Breast epithelium (tissue), 4 donors: Measurements from ENCODE around the gene PSMD3. TPM values are rescaled to one million over a fixed set of nuclear protein-coding genes. Genes with fewer than 3 reads are reported as not detected.

Experiments used
- DNase-seq, 2 donors: peaks; one replicate each; pipeline ENCODE4 v3.0.0-alpha.2; 2019; ENCODE audit warnings: low spot score in 2 of 2
- H3K27ac ChIP-seq, 2 donors: fragments of 200-600 bp; sonication (generic) in 1 of 2; one replicate each; pipeline ENCODE4 v1.5.1; 2016 to 2019; ENCODE audit warnings: mild to moderate bottlenecking in 1 of 2
- H3K27me3 ChIP-seq, 2 donors: fragments of 200-600 bp; sonication (generic) in 1 of 2; one replicate each; pipeline versions ENCODE4 v1.5.1 to v1.6.0; 2017 to 2019; ENCODE audit warnings: control low read depth in 1 of 2, mild to moderate bottlenecking in 1 of 2
- H3K36me3 ChIP-seq: fragments of 200-600 bp; one replicate; pipeline ENCODE4 v1.5.1; 2019
- H3K4me1 ChIP-seq, 2 donors: fragments of 200-600 bp; sonication (generic); one replicate each; pipeline ENCODE4 v1.5.1; 2016 to 2019; ENCODE audit warnings: control low read depth in 1 of 2
- H3K4me3 ChIP-seq, 3 donors: fragments of 200-600 bp; sonication (generic); 1 replicate in 2 of 3; 2 replicates in 1 of 3; pipeline ENCODE4 v1.5.1; 2016 to 2019; ENCODE audit warnings: mild to moderate bottlenecking in 3 of 3, moderate library complexity in 2 of 3
- H3K9me3 ChIP-seq, 2 donors: fragments of 200-600 bp; sonication (generic) in 1 of 2; one replicate each; pipeline ENCODE4 v1.5.1; 2016 to 2019; ENCODE audit warnings: control low read depth in 1 of 2
- CTCF ChIP-seq, 3 donors: fragments of 450-650 bp; IDR thresholded peaks; one replicate each; pipeline ENCODE4 v1.5.1; 2016 to 2017; ENCODE audit warnings: antibody characterized with exemption in 3 of 3, mild to moderate bottlenecking in 3 of 3, moderate library complexity in 3 of 3
- POLR2A ChIP-seq: fragments of 450-650 bp; IDR thresholded peaks from one replicate; pipeline ENCODE4 v1.6.1; 2016; ENCODE audit warnings: antibody characterized with exemption, mild to moderate bottlenecking, moderate library complexity
- POLR2AphosphoS5 ChIP-seq, 3 donors: sonication (generic); formaldehyde crosslinking; IDR thresholded peaks; one replicate each; pipeline ENCODE4 v1.6.1; 2017; ENCODE audit warnings: antibody characterized with exemption in 3 of 3
- intact Hi-C: fragments of 100-400 bp; cut with DNase I; formaldehyde crosslinking; loops from one replicate; pipeline ENCODE4 v1.15.1; 2023; ENCODE audit warnings: low total_unique reads
- total RNA-seq, 3 donors: library from RNA; depleted of rRNA; stranded (reverse); fragments of >200 nt; gene quantifications; one replicate each; pipeline ENCODE4 v1.1.0, GENCODE V29; 2016

PSMD3 gene
- total RNA-seq, 3 donors from 2014 or later: 79.4 to 83.0 (median 81.0) TPM

- Histone ChIP-seq H3K4me3 (no peak overlapping the region), H3K36me3 (no peaks in the 10 kb centered on the region), H3K4me1 (no peaks in the 10 kb centered on the region), H3K27me3 (no peaks in the 10 kb centered on the region), H3K9me3 (no peaks in the 10 kb centered on the region), H3K27ac (no peak overlapping the region)
- DNase-seq: no peak
- intact Hi-C loops: no loop called here
- no peak for TF ChIP-seq POLR2AphosphoS5 (IDR thresholded peaks at IDR 0.05)
- TF ChIP-seq CTCF (IDR thresholded peaks at IDR 0.05): no peak
- no peak for TF ChIP-seq POLR2A
Measured at GRCh38 chr17:39938140-39938869, 42.3 kb upstream of the PSMD3 start.

GRCh38 chr17:39939106-39939505, 41.5 kb upstream of the PSMD3 start:
- Histone ChIP-seq H3K36me3 (no peaks in the 10 kb centered on the region), H3K4me3 (no peak overlapping the region), H3K27me3 (no peaks in the 10 kb centered on the region), H3K27ac (no peak overlapping the region), H3K4me1 (no peaks in the 10 kb centered on the region), H3K9me3 (no peaks in the 10 kb centered on the region)
- intact Hi-C loops: no loop called here
- TF ChIP-seq POLR2A: no peak
- no peak for TF ChIP-seq CTCF (IDR thresholded peaks at IDR 0.05)
- no peak for TF ChIP-seq POLR2AphosphoS5 (IDR thresholded peaks at IDR 0.05)
- no peak for DNase-seq

- no peaks in the 10 kb centered on the region for H3K27me3 ChIP-seq
- H3K4me3 ChIP-seq: no peak overlapping the region
- H3K27ac ChIP-seq: peak overlapping the region; percentile 45 to 80
- TF ChIP-seq CTCF (IDR thresholded peaks at IDR 0.05): no peak
- no peak for TF ChIP-seq POLR2AphosphoS5 (IDR thresholded peaks at IDR 0.05)
- TF ChIP-seq POLR2A: no peak
- H3K4me1 ChIP-seq: no peaks in the 10 kb centered on the region
- H3K9me3 ChIP-seq: no peaks in the 10 kb centered on the region
- DNase-seq: no peak
- H3K36me3 ChIP-seq: no peaks in the 10 kb centered on the region
- intact Hi-C loops: no loop called here
Measured at GRCh38 chr17:39939588-39940419, 40.8 kb upstream of the PSMD3 start.

GRCh38 chr17:39943702-39944392, 36.8 kb upstream of the PSMD3 start:
- Histone ChIP-seq H3K36me3 (no peaks in the 10 kb centered on the region), H3K9me3 (no peaks in the 10 kb centered on the region), H3K4me3 (no peak overlapping the region), H3K27ac (peak overlapping the region; percentile 61 to 71), H3K4me1 (no peaks in the 10 kb centered on the region), H3K27me3 (no peaks in the 10 kb centered on the region)
- peak in 1 of 3 donors; percentile 26 for TF ChIP-seq POLR2AphosphoS5 (IDR thresholded peaks at IDR 0.05)
- TF ChIP-seq CTCF (IDR thresholded peaks at IDR 0.05): no peak
- no peak for TF ChIP-seq POLR2A
- DNase-seq: peak in 1 of 2 donors; percentile 58
- intact Hi-C loops: no loop called here

GRCh38 chr17:39944393-39944711, 36.3 kb upstream of the PSMD3 start:
- intact Hi-C loops: no loop called here
- TF ChIP-seq CTCF (IDR thresholded peaks at IDR 0.05) (no peak), POLR2A (no peak), POLR2AphosphoS5 (IDR thresholded peaks at IDR 0.05) (no peak)
- H3K36me3 ChIP-seq: no peaks in the 10 kb centered on the region
- DNase-seq: no peak
- peak overlapping the region; percentile 61 to 71 for H3K27ac ChIP-seq
- no peaks in the 10 kb centered on the region for H3K9me3 ChIP-seq
- no peaks in the 10 kb centered on the region for H3K4me1 ChIP-seq
- no peaks in the 10 kb centered on the region for H3K27me3 ChIP-seq
- H3K4me3 ChIP-seq: no peak overlapping the region
